Measurements from ENCODE around the gene NVL.

GRCh38 chr1:224368409-224368808 is 38.4 kb upstream of the NVL start:
- TF ChIP-seq CTCF (IDR thresholded peaks at IDR 0.05) (no peak), EP300 (IDR thresholded peaks at IDR 0.05) (no peak), POLR2A (IDR thresholded peaks at IDR 0.05) (no peak)

Data from gastroesophageal sphincter (tissue), 3 donors.